IMR-90 (cell line): ENCODE measurements around the gene SYTL4. TPM values are rescaled to one million over a fixed set of nuclear protein-coding genes. Genes with fewer than 3 reads are reported as not detected.

Experiments used
- ATAC-seq: fragments of 200-7000 bp; cut with Tn5 transposase; 2 replicates; pipeline ENCODE4 v1.9.1; 2020; ENCODE audit warnings: low read depth, mild to moderate bottlenecking, moderate library complexity
- BruUV-seq: library from RNA; stranded (reverse); fragments of 400-500 nt; replicated peaks from 2 replicates; lab custom pipeline; 2021; lab: Mats Ljungman, UMichigan
- CTCF ChIA-PET: fragments of 300-600 bp; formaldehyde crosslinking; extraction: SDS; loops from one replicate; lab custom pipeline; 2021; ENCODE audit warnings: antibody characterized with exemption; lab: Yijun Ruan, JAX
- POLR2A ChIA-PET: fragments of 300-600 bp; sonication (Branson Sonifier 250); formaldehyde crosslinking; loops from one replicate; lab custom pipeline; 2022; ENCODE audit warnings: antibody characterized with exemption; ENCODE audit not compliant: unreplicated experiment; lab: Charles Lee
- DNase-seq: peaks from one replicate; pipeline ENCODE4 v3.0.0; 2013
- H2AFZ ChIP-seq: replicated peaks from 2 replicates; pipeline ENCODE3; 2013; ENCODE audit warnings: low read length, mild to moderate bottlenecking; ENCODE audit not compliant: poor library complexity
- H2AK5ac ChIP-seq: 2 replicates; pipeline ENCODE4 v1.6.1; 2013; ENCODE audit warnings: low read depth, low read length, inconsistent platforms
- H2AK9ac ChIP-seq: replicated peaks from 2 replicates; pipeline ENCODE3; 2013; ENCODE audit warnings: mild to moderate bottlenecking, low read depth, low read length, moderate library complexity; ENCODE audit not compliant: poor library complexity
- H2BK120ac ChIP-seq: 2 replicates; pipeline ENCODE4 v1.6.1; 2013; ENCODE audit warnings: low read depth, low read length, inconsistent platforms
- H2BK15ac ChIP-seq: 3 replicates; pipeline ENCODE4 v1.6.1; 2013; ENCODE audit warnings: low read depth, low read length, inconsistent platforms
- H2BK20ac ChIP-seq: 2 replicates; pipeline ENCODE4 v1.6.1; 2013; ENCODE audit warnings: low read depth, mild to moderate bottlenecking, inconsistent platforms, low read length, moderate library complexity
- H2BK5ac ChIP-seq: 2 replicates; pipeline ENCODE4 v1.6.1; 2013; ENCODE audit warnings: mild to moderate bottlenecking, low read depth, low read length, inconsistent platforms; ENCODE audit not compliant: poor library complexity, severe bottlenecking
- H3K14ac ChIP-seq: replicated peaks from 2 replicates; pipeline ENCODE4 v1.6.1; 2013; ENCODE audit warnings: low read depth, low read length, inconsistent platforms
- H3K18ac ChIP-seq: 2 replicates; pipeline ENCODE4 v1.6.1; 2013; ENCODE audit warnings: low read depth, low read length, control low read depth
- H3K23ac ChIP-seq: 2 replicates; pipeline ENCODE4 v1.6.1; 2013; ENCODE audit warnings: low read depth, low read length, inconsistent platforms
- H3K27ac ChIP-seq: 2 replicates; pipeline ENCODE4 v1.5.1; 2013; ENCODE audit warnings: mild to moderate bottlenecking, control low read depth, low read length; ENCODE audit not compliant: insufficient read depth
- H3K27me3 ChIP-seq: 2 replicates; pipeline ENCODE4 v1.6.1; 2013; ENCODE audit warnings: low read length; ENCODE audit not compliant: control insufficient read depth, insufficient read depth
- H3K36me3 ChIP-seq: 2 replicates; pipeline ENCODE4 v1.6.1; 2013; ENCODE audit warnings: low read length, mixed read lengths; ENCODE audit not compliant: control insufficient read depth, insufficient read depth
- H3K4ac ChIP-seq: 2 replicates; pipeline ENCODE4 v1.6.1; 2013; ENCODE audit warnings: low read depth, low read length, inconsistent platforms
- H3K4me1 ChIP-seq: 2 replicates; pipeline ENCODE4 v1.6.1; 2013; ENCODE audit warnings: low read length, mixed read lengths; ENCODE audit not compliant: control insufficient read depth, insufficient read depth
- H3K4me2 ChIP-seq: 2 replicates; pipeline ENCODE4 v1.6.1; 2013; ENCODE audit warnings: low read depth, mild to moderate bottlenecking, control low read depth, low read length, moderate library complexity
- H3K4me3 ChIP-seq: 2 replicates; pipeline ENCODE4 v1.5.1; 2013; ENCODE audit warnings: low read depth, mild to moderate bottlenecking, control low read depth, low read length, moderate library complexity; ENCODE audit not compliant: insufficient read depth
- H3K56ac ChIP-seq: 2 replicates; pipeline ENCODE4 v1.6.1; 2013; ENCODE audit warnings: low read length, inconsistent platforms; ENCODE audit not compliant: insufficient read depth; ENCODE audit errors: extremely low read depth
- H3K79me1 ChIP-seq, 2 experiments: 2 replicates each; pipeline ENCODE4 v1.6.1; 2013; ENCODE audit warnings: low read length in 2 of 2, inconsistent platforms in 1 of 2, low read depth in 1 of 2
- H3K9ac ChIP-seq: 2 replicates; pipeline ENCODE4 v1.6.1; 2013; ENCODE audit warnings: low read depth, low read length, control low read depth
- H3K9me1 ChIP-seq: 2 replicates; pipeline ENCODE4 v1.6.1; 2013; ENCODE audit warnings: low read length, inconsistent platforms; ENCODE audit not compliant: insufficient read depth
- H3K9me3 ChIP-seq: 2 replicates; pipeline ENCODE4 v1.6.1; 2013; ENCODE audit warnings: low read length; ENCODE audit not compliant: control insufficient read depth, insufficient read depth
- H4K20me1 ChIP-seq: 2 replicates; pipeline ENCODE4 v1.6.1; 2013; ENCODE audit warnings: low read length, inconsistent platforms; ENCODE audit not compliant: insufficient read depth
- H4K5ac ChIP-seq: 2 replicates; pipeline ENCODE4 v1.6.1; 2013; ENCODE audit warnings: mild to moderate bottlenecking, low read depth, low read length, control low read depth
- H4K8ac ChIP-seq, 2 experiments: 2 replicates each; pipeline ENCODE4 v1.6.1; 2013; ENCODE audit warnings: low read depth in 2 of 2, low read length in 2 of 2, control low read depth in 1 of 2, inconsistent platforms in 1 of 2
- H4K91ac ChIP-seq: 2 replicates; pipeline ENCODE4 v1.6.1; 2013; ENCODE audit warnings: low read depth, low read length, inconsistent platforms; ENCODE audit not compliant: insufficient read depth
- BHLHE40 ChIP-seq: fragments of 150-350 bp; IDR thresholded peaks from 2 replicates; pipeline ENCODE4 v1.6.1; 2016; ENCODE audit warnings: mild to moderate bottlenecking, low read depth, low read length
- CEBPB ChIP-seq: IDR thresholded peaks from 2 replicates; pipeline ENCODE4 v1.6.1; 2012; ENCODE audit warnings: low read depth, low read length, improper control_type of control experiment
- CHD1 ChIP-seq: IDR thresholded peaks from 2 replicates; pipeline ENCODE4 v1.6.1; 2012; ENCODE audit warnings: low read depth, low read length, improper control_type of control experiment
- CTCF ChIP-seq: conservative IDR thresholded peaks from 2 replicates; pipeline ENCODE4 v1.5.1; 2012; ENCODE audit warnings: mild to moderate bottlenecking, low read depth, low read length, improper control_type of control experiment
- FOS ChIP-seq: fragments of 150-350 bp; IDR thresholded peaks from 2 replicates; pipeline ENCODE4 v1.6.1; 2016; ENCODE audit warnings: low read depth, low read length
- MAFK ChIP-seq: IDR thresholded peaks from 2 replicates; pipeline ENCODE4 v1.6.1; 2012; ENCODE audit warnings: low read depth, low read length, improper control_type of control experiment
- MAZ ChIP-seq: IDR thresholded peaks from 2 replicates; pipeline ENCODE4 v1.6.1; 2012; ENCODE audit warnings: low read depth, mild to moderate bottlenecking, low read length, improper control_type of control experiment, moderate library complexity, borderline replicate concordance
- MXI1 ChIP-seq: IDR thresholded peaks from 2 replicates; pipeline ENCODE4 v1.6.1; 2012; ENCODE audit warnings: low read depth, mild to moderate bottlenecking, low read length, moderate library complexity, borderline replicate concordance
- NFE2L2 ChIP-seq: fragments of 150-350 bp; IDR thresholded peaks from 2 replicates; pipeline ENCODE4 v1.6.1; 2016; ENCODE audit warnings: low read depth, mild to moderate bottlenecking, low read length
- POLR2A ChIP-seq: IDR thresholded peaks from 2 replicates; pipeline ENCODE4 v1.6.1; 2012; ENCODE audit warnings: mild to moderate bottlenecking, low read depth, low read length
- RAD21 ChIP-seq: IDR thresholded peaks from 2 replicates; pipeline ENCODE4 v1.6.1; 2012; ENCODE audit warnings: low read length, improper control_type of control experiment
- RCOR1 ChIP-seq: IDR thresholded peaks from 2 replicates; pipeline ENCODE4 v1.6.1; 2012; ENCODE audit warnings: mild to moderate bottlenecking, low read length, improper control_type of control experiment; ENCODE audit not compliant: insufficient replicate concordance
- RFX5 ChIP-seq: IDR thresholded peaks from 2 replicates; pipeline ENCODE4 v1.8.0; 2012; ENCODE audit warnings: low read depth, mild to moderate bottlenecking, low read length, moderate library complexity
- SMC3 ChIP-seq: fragments of 150-350 bp; IDR thresholded peaks from 2 replicates; pipeline ENCODE4 v1.6.1; 2016; ENCODE audit warnings: low read depth, mild to moderate bottlenecking, antibody characterized with exemption, low read length, moderate library complexity
- WGBS, 2 experiments: methylation state at CpG; one replicate each; pipeline versions ENCODE4 v1.1.5 to v1.1.7; 2013; ENCODE audit warnings: missing lambda C conversion rate in 2 of 2; ENCODE audit not compliant: insufficient read length in 1 of 2; ENCODE audit errors: extremely low coverage in 2 of 2; 5-methylcytosine and 5-hydroxymethylcytosine counted together
- dilution Hi-C: fragments of 300-500 bp; cut with HindIII; formaldehyde crosslinking; loops from one replicate; pipeline ENCODE4 v1.14.3; 2018; ENCODE audit warnings: low sequenced_read_pairs; ENCODE audit not compliant: unreplicated experiment
- in situ Hi-C: fragments of 300-500 bp; cut with MboI; formaldehyde crosslinking; loops from 3 replicates; pipeline ENCODE4 v1.14.3; 2019; ENCODE audit warnings: low sequenced_read_pairs, inconsistent platforms, mixed read lengths
- intact Hi-C: fragments of 100-400 bp; cut with micrococcal nuclease; formaldehyde crosslinking; loops from 2 replicates; pipeline ENCODE4 v1.10.0; 2022
- polyA plus RNA-seq, 3 experiments: library from polyadenylated mRNA; depleted of rRNA; stranded (reverse); fragments of >200 nt; gene quantifications; 2 replicates each; pipeline ENCODE4 v1.2.3, GENCODE V29; 2012; ENCODE audit warnings: low replicate concordance in 1 of 3
- total RNA-seq: library from RNA; depleted of rRNA; stranded (reverse); fragments of >200 nt; gene quantifications from 2 replicates; pipeline ENCODE4 v1.2.3, GENCODE V29; 2012
- TF ChIP-seq, protein P1 (sequence below): fragments of 150-350 bp; IDR thresholded peaks from 2 replicates; pipeline ENCODE4 v1.6.1; 2016; ENCODE audit warnings: low read depth, mild to moderate bottlenecking, low read length, moderate library complexity, borderline replicate concordance
- TF ChIP-seq, protein P2 (sequence below): fragments of 150-350 bp; IDR thresholded peaks from 2 replicates; pipeline ENCODE4 v1.6.1; 2017; ENCODE audit warnings: mild to moderate bottlenecking, antibody characterized with exemption, low read length, low read depth

The SYTL4 gene
- total and polyA plus RNA-seq, 2 of the 4 experiments (the other 2 are of a cell fraction) = 2.3 to 2.4 TPM

DNA sequence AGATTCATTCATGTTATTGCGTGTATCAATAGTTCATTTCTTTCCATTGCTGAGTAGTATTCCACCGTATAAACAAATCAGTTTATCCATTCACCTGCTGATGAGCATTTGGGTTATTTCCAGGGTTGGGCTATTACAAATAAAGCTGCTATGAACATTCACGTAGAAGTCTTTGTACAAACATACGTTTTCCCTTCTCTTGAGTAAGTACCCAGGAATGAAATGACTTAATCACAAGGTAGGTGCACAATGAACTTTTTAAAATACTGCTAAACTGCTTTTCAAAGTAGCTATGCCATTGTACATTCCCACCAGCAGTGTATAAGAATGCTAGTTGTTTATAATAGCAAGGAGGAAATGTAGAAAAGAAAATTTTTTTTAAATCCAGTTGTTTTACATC is 35.9 kb downstream of the SYTL4 start:
- ATAC-seq = no peak
- CTCF ChIA-PET = no interaction called here

More for the DNA sequence above, 35.9 kb downstream of the SYTL4 start:
- Histone ChIP-seq H3K4me3 (no peak overlapping the region), H3K56ac (no peak overlapping the region), H3K4me1 (no peaks in the 10 kb centered on the region), H2AFZ (no peak overlapping the region), H3K18ac (no peak overlapping the region), H4K91ac (no peak overlapping the region), H4K20me1 (no peaks in the 10 kb centered on the region), H3K9me1 (no peaks in the 10 kb centered on the region; the same call in 1 of the 2 replicates), H2BK20ac (no peak overlapping the region), H3K9me3 (no peaks in the 10 kb centered on the region), H3K4ac (no peak overlapping the region), H2BK120ac (no peak overlapping the region), H2BK5ac (no peak overlapping the region), H2AK5ac (no peak overlapping the region), H3K36me3 (no peaks in the 10 kb centered on the region), H3K4me2 (no peak overlapping the region), H4K8ac (no peak overlapping the region), H3K79me1 (no peaks in the 10 kb centered on the region), H4K5ac (no peak overlapping the region), H3K14ac (no peak overlapping the region), H2AK9ac (no peak overlapping the region), H3K23ac (no peak overlapping the region), H3K9ac (no peak overlapping the region), H3K27ac (no peak overlapping the region), H3K27me3 (peaks cover 2% of the 10 kb centered on the region), H2BK15ac (no peak overlapping the region)
- no CpG with 5 or more reads among the region's 4 CpGs for WGBS, 2 experiments
- dilution Hi-C loops (no loop called here), in situ Hi-C loops (no loop called here), intact Hi-C loops (no loop called here)
- TF ChIP-seq CTCF (no peak), POLR2A (no peak), RFX5 (no peak), CEBPB (no peak), BHLHE40 (no peak), RAD21 (no peak), NFE2L2 (no peak), CHD1 (no peak), MAFK (no peak), SMC3 (no peak), MAZ (no peak), MXI1 (no peak), FOS (no peak), RCOR1 (no peak)
- TF ChIP-seq, protein P1, sequence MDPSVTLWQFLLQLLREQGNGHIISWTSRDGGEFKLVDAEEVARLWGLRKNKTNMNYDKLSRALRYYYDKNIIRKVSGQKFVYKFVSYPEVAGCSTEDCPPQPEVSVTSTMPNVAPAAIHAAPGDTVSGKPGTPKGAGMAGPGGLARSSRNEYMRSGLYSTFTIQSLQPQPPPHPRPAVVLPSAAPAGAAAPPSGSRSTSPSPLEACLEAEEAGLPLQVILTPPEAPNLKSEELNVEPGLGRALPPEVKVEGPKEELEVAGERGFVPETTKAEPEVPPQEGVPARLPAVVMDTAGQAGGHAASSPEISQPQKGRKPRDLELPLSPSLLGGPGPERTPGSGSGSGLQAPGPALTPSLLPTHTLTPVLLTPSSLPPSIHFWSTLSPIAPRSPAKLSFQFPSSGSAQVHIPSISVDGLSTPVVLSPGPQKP = no peak
- TF ChIP-seq, protein P2, sequence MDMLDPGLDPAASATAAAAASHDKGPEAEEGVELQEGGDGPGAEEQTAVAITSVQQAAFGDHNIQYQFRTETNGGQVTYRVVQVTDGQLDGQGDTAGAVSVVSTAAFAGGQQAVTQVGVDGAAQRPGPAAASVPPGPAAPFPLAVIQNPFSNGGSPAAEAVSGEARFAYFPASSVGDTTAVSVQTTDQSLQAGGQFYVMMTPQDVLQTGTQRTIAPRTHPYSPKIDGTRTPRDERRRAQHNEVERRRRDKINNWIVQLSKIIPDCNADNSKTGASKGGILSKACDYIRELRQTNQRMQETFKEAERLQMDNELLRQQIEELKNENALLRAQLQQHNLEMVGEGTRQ = no peak
- POLR2A ChIA-PET = no interaction called here
- BruUV-seq = no TSS peak
- peak; percentile 43 for DNase-seq
